GM13976 (cell line): ENCODE measurements around the gene ME2.
"Not testable (repeated sequence)": the region's sequence is repeated elsewhere in the genome, so short reads cannot be mapped to it uniquely, and the experiment has no call there.

Experiments used
- DNase-seq: peaks from one replicate; pipeline ENCODE4 v3.0.0; 2012; ENCODE audit warnings: low spot score
- in situ Hi-C: fragments of 300-500 bp; cut with MboI; formaldehyde crosslinking; loops from one replicate; pipeline ENCODE4 v1.12.0; 2022; ENCODE audit warnings: low sequenced_read_pairs, mixed read lengths, inconsistent platforms; ENCODE audit not compliant: unreplicated experiment
- TF ChIP-seq, protein P1 (sequence below): IDR thresholded peaks from 2 replicates; pipeline ENCODE4 v1.5.1; 2012; ENCODE audit warnings: borderline replicate concordance, mild to moderate bottlenecking; ENCODE audit not compliant: insufficient read depth; ENCODE audit errors: extremely low read depth, missing control alignments, control extremely low read depth

The ME2 gene

DNA sequence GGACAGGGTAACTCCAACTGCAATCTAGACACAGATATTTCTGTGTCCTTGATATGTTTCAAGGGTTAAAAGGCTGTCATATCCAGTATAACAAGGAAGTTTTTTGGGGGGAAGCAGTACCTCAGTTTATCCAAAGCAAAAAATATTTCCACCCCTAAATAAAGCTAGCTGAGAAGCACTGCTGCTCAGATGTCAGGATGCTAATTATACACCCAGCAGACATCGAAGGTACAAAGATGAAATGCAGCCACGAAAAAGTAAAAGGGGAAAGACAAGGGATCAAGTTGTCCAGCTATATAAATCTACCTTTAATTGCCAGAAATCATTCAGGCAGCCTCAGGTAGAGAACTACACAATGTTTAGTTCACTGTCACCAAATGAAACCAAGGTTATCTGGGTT, 115.1 kb downstream of the ME2 start:
- TF ChIP-seq, protein P1, sequence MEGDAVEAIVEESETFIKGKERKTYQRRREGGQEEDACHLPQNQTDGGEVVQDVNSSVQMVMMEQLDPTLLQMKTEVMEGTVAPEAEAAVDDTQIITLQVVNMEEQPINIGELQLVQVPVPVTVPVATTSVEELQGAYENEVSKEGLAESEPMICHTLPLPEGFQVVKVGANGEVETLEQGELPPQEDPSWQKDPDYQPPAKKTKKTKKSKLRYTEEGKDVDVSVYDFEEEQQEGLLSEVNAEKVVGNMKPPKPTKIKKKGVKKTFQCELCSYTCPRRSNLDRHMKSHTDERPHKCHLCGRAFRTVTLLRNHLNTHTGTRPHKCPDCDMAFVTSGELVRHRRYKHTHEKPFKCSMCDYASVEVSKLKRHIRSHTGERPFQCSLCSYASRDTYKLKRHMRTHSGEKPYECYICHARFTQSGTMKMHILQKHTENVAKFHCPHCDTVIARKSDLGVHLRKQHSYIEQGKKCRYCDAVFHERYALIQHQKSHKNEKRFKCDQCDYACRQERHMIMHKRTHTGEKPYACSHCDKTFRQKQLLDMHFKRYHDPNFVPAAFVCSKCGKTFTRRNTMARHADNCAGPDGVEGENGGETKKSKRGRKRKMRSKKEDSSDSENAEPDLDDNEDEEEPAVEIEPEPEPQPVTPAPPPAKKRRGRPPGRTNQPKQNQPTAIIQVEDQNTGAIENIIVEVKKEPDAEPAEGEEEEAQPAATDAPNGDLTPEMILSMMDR: no peak
- DNase-seq: no peak
- in situ Hi-C loops: no loop called here

GRCh38 chr18:51003174-51003573, 124.3 kb downstream of the ME2 start:
- DNase-seq, in situ Hi-C loops: not testable (repeated sequence)
